Measurements from ENCODE around the gene MTMR10.
A peak's percentile ranks its signal among the peaks of the same experiment; 100 is the strongest.

MTMR10 gene, protein sequence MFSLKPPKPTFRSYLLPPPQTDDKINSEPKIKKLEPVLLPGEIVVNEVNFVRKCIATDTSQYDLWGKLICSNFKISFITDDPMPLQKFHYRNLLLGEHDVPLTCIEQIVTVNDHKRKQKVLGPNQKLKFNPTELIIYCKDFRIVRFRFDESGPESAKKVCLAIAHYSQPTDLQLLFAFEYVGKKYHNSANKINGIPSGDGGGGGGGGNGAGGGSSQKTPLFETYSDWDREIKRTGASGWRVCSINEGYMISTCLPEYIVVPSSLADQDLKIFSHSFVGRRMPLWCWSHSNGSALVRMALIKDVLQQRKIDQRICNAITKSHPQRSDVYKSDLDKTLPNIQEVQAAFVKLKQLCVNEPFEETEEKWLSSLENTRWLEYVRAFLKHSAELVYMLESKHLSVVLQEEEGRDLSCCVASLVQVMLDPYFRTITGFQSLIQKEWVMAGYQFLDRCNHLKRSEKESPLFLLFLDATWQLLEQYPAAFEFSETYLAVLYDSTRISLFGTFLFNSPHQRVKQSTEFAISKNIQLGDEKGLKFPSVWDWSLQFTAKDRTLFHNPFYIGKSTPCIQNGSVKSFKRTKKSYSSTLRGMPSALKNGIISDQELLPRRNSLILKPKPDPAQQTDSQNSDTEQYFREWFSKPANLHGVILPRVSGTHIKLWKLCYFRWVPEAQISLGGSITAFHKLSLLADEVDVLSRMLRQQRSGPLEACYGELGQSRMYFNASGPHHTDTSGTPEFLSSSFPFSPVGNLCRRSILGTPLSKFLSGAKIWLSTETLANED

GRCh38 chr15:30991255-30992235, at the start of gene MTMR10:
Gene MTMR10, minus strand, starts transcription at chr15:30991628. Its CDS starts 122 bp downstream, at chr15:30991506.
- TF ChIP-seq, protein P1, sequence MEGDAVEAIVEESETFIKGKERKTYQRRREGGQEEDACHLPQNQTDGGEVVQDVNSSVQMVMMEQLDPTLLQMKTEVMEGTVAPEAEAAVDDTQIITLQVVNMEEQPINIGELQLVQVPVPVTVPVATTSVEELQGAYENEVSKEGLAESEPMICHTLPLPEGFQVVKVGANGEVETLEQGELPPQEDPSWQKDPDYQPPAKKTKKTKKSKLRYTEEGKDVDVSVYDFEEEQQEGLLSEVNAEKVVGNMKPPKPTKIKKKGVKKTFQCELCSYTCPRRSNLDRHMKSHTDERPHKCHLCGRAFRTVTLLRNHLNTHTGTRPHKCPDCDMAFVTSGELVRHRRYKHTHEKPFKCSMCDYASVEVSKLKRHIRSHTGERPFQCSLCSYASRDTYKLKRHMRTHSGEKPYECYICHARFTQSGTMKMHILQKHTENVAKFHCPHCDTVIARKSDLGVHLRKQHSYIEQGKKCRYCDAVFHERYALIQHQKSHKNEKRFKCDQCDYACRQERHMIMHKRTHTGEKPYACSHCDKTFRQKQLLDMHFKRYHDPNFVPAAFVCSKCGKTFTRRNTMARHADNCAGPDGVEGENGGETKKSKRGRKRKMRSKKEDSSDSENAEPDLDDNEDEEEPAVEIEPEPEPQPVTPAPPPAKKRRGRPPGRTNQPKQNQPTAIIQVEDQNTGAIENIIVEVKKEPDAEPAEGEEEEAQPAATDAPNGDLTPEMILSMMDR (IDR thresholded peaks at IDR 0.05; ENCODE audit: insufficient read depth, low read depth, low read length, missing control alignments), result no peak

DNA sequence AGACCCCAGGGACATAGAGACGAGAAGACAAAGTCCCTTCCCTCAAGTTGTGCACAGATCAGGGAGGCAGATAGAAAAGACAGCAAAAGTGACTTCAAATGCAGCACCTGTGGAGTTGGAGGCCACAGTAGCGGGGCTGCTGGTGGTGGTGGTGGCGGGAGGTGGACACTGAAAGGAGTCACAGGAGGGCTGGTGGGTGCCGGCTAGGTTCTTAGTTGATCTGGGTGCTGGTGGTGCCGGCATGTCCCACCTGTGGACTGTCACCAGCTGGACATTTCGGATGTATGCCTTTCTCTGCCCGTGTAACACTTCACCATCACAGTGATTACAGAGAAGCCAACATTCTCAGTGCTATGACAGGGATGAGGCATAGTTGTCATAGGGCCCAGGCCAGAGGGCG, 49.2 kb upstream of the MTMR10 start:
- no peak for DNase-seq (ENCODE audit: low read depth)
- TF ChIP-seq, protein P1 (IDR thresholded peaks at IDR 0.05; ENCODE audit: insufficient read depth, low read depth, low read length, missing control alignments), result no peak
- no peak overlapping the region for H3K4me3 ChIP-seq (ENCODE audit: low read length)

More at GRCh38 chr15:30991255-30992235, at the start of gene MTMR10:
- peak; percentile 84 for DNase-seq (ENCODE audit: low read depth)
- peak within 1 kb of the TSS; percentile 89 for H3K4me3 ChIP-seq (ENCODE audit: low read length)

- DNase-seq (ENCODE audit: low read depth), result no peak
- H3K4me3 ChIP-seq (ENCODE audit: low read length), result no peak overlapping the region
- TF ChIP-seq, protein P1 (IDR thresholded peaks at IDR 0.05; ENCODE audit: insufficient read depth, low read depth, low read length, missing control alignments), result no peak
These were observed 48.5 kb upstream of the MTMR10 start for GRCh38 chr15:31039961-31040360.

GRCh38 chr15:31037731-31038477, 46.5 kb upstream of the MTMR10 start:
- no peak for DNase-seq (ENCODE audit: low read depth)
- TF ChIP-seq, protein P1 (IDR thresholded peaks at IDR 0.05; ENCODE audit: insufficient read depth, low read depth, low read length, missing control alignments), result no peak
- no peak overlapping the region for H3K4me3 ChIP-seq (ENCODE audit: low read length)

GRCh38 chr15:31036783-31037182, 45.4 kb upstream of the MTMR10 start:
- no peak overlapping the region for H3K4me3 ChIP-seq (ENCODE audit: low read length)
- TF ChIP-seq, protein P1 (IDR thresholded peaks at IDR 0.05; ENCODE audit: insufficient read depth, low read depth, low read length, missing control alignments), result no peak
- no peak for DNase-seq (ENCODE audit: low read depth)

- no peak for DNase-seq (ENCODE audit: low read depth)
- no peak overlapping the region for H3K4me3 ChIP-seq (ENCODE audit: low read length)
- TF ChIP-seq, protein P1 (IDR thresholded peaks at IDR 0.05; ENCODE audit: insufficient read depth, low read depth, low read length, missing control alignments), result no peak
These were observed 44.2 kb upstream of the MTMR10 start for GRCh38 chr15:31035610-31036009.
